OCI-LY1 (cell line): ENCODE measurements around the gene ANAPC2.

Experiments
- H2AFZ ChIP-seq: fragments of 200-600 bp; sonication (generic), shearing (Covaris generic); 2 replicates; pipeline ENCODE4 v1.6.0; 2014; ENCODE audit warnings: antibody characterized with exemption, mild to moderate bottlenecking, low read length
- H3F3A ChIP-seq: fragments of 200-600 bp; sonication (generic), shearing (Covaris generic); 2 replicates; pipeline ENCODE4 v1.6.0; 2014; ENCODE audit warnings: mild to moderate bottlenecking, antibody characterized with exemption, low read length, moderate library complexity; ENCODE audit not compliant: insufficient read depth
- H3K27ac ChIP-seq: fragments of 200-600 bp; sonication (generic); 2 replicates; pipeline ENCODE4 v1.5.1; 2014; ENCODE audit warnings: low read length, mixed run types, mild to moderate bottlenecking, low read depth; ENCODE audit not compliant: poor library complexity, severe bottlenecking
- H3K27me3 ChIP-seq: fragments of 200-600 bp; sonication (generic); 2 replicates; pipeline ENCODE4 v1.6.0; 2014; ENCODE audit warnings: antibody characterized with exemption, mild to moderate bottlenecking, low read length, moderate library complexity; ENCODE audit not compliant: insufficient read depth
- H3K36me3 ChIP-seq: fragments of 200-600 bp; sonication (generic); 2 replicates; pipeline ENCODE4 v1.6.1; 2014; ENCODE audit warnings: mild to moderate bottlenecking, antibody characterized with exemption, low read length, moderate library complexity, mixed read lengths; ENCODE audit not compliant: insufficient read depth
- H3K4me1 ChIP-seq: fragments of 200-600 bp; sonication (generic); 2 replicates; pipeline ENCODE4 v1.5.1; 2014; ENCODE audit warnings: mild to moderate bottlenecking, low read length, moderate library complexity; ENCODE audit not compliant: insufficient read depth, severe bottlenecking
- H3K4me2 ChIP-seq: fragments of 200-600 bp; sonication (generic), shearing (Covaris generic); 2 replicates; pipeline ENCODE4 v1.6.1; 2014; ENCODE audit warnings: low read length
- H3K4me3 ChIP-seq: fragments of 200-600 bp; sonication (generic); 2 replicates; pipeline ENCODE4 v1.5.1; 2014; ENCODE audit warnings: low read length, low read depth, mild to moderate bottlenecking, mixed read lengths; ENCODE audit not compliant: poor library complexity, severe bottlenecking
- H3K79me2 ChIP-seq: fragments of 200-600 bp; shearing (Covaris generic); 2 replicates; pipeline ENCODE4 v1.6.1; 2016; ENCODE audit warnings: mixed run types, low read length, mixed read lengths; ENCODE audit not compliant: insufficient read depth
- H3K9ac ChIP-seq: fragments of 200-600 bp; sonication (generic), shearing (Covaris generic); 2 replicates; pipeline ENCODE4 v1.6.1; 2014; ENCODE audit warnings: mild to moderate bottlenecking, low read length, mixed read lengths
- H3K9me2 ChIP-seq: fragments of 200-600 bp; sonication (generic), shearing (Covaris generic); 2 replicates; pipeline ENCODE4 v1.6.1; 2014; ENCODE audit warnings: low read depth, mild to moderate bottlenecking, low read length, mixed read lengths
- H3K9me3 ChIP-seq: fragments of 200-600 bp; shearing (Covaris generic); 2 replicates; pipeline ENCODE4 v1.6.1; 2014; ENCODE audit warnings: low read length, mixed read lengths
- H4K20me1 ChIP-seq: fragments of 200-600 bp; sonication (generic), shearing (Covaris generic); 2 replicates; pipeline ENCODE4 v1.6.0; 2016; ENCODE audit warnings: mild to moderate bottlenecking, low read length; ENCODE audit not compliant: insufficient read depth
- CTCF ChIP-seq: fragments of 200-600 bp; sonication (generic), shearing (Covaris generic); IDR thresholded peaks from 2 replicates; pipeline ENCODE4 v1.5.1; 2017; ENCODE audit warnings: mild to moderate bottlenecking, antibody characterized with exemption, low read length, moderate library complexity, mixed read lengths
- EZH2 ChIP-seq: fragments of 200-600 bp; sonication (generic), shearing (Covaris generic); IDR thresholded peaks from 2 replicates; pipeline ENCODE4 v1.8.0; 2017; ENCODE audit warnings: borderline replicate concordance, mixed run types, mild to moderate bottlenecking, antibody characterized with exemption, low read length, moderate library complexity, mixed read lengths

The ANAPC2 gene

GRCh38 chr9:137194909-137195308 is 6.5 kb upstream of the ANAPC2 start:
- peaks cover 8% of the 10 kb centered on the region for H3K4me1 ChIP-seq
- TF ChIP-seq EZH2 (no peak), CTCF (no peak)
- peaks cover 13% of the 10 kb centered on the region for H3K27me3 ChIP-seq
- no peaks in the 10 kb centered on the region for H3K9me2 ChIP-seq
- H3K4me2 ChIP-seq = no peak overlapping the region
- no peak overlapping the region for H3K9ac ChIP-seq
- H3K36me3 ChIP-seq = peaks cover 10% of the 10 kb centered on the region
- H3F3A ChIP-seq = no peaks in the 10 kb centered on the region
- no peaks in the 10 kb centered on the region for H4K20me1 ChIP-seq
- no peaks in the 10 kb centered on the region for H3K9me3 ChIP-seq
- no peak overlapping the region for H2AFZ ChIP-seq
- no peaks in the 10 kb centered on the region for H3K79me2 ChIP-seq
- no peak overlapping the region for H3K27ac ChIP-seq
- no peak overlapping the region for H3K4me3 ChIP-seq

- H4K20me1 ChIP-seq = no peaks in the 10 kb centered on the region
- no peaks in the 10 kb centered on the region for H3K9me3 ChIP-seq
- H3K9me2 ChIP-seq = no peaks in the 10 kb centered on the region
- no peak overlapping the region for H3K27ac ChIP-seq
- H3K4me2 ChIP-seq = no peak overlapping the region
- no peak overlapping the region for H3K9ac ChIP-seq
- H3F3A ChIP-seq = no peaks in the 10 kb centered on the region
- TF ChIP-seq EZH2 (no peak), CTCF (no peak)
- H3K4me1 ChIP-seq = peaks cover 8% of the 10 kb centered on the region
- H2AFZ ChIP-seq = no peak overlapping the region
- peaks cover 11% of the 10 kb centered on the region for H3K36me3 ChIP-seq
- H3K79me2 ChIP-seq = no peaks in the 10 kb centered on the region
- peaks cover 13% of the 10 kb centered on the region for H3K27me3 ChIP-seq
- H3K4me3 ChIP-seq = no peak overlapping the region
Measured at GRCh38 chr9:137194388-137194787, 6.0 kb upstream of the ANAPC2 start.

GRCh38 chr9:137193771-137194170 is 5.4 kb upstream of the ANAPC2 start:
- Histone ChIP-seq H3K27me3 (peaks cover 8% of the 10 kb centered on the region), H2AFZ (no peak overlapping the region), H3K9me3 (no peaks in the 10 kb centered on the region), H3K27ac (no peak overlapping the region), H3K36me3 (peaks cover 11% of the 10 kb centered on the region), H4K20me1 (no peaks in the 10 kb centered on the region), H3K9ac (no peak overlapping the region), H3K4me3 (no peak overlapping the region), H3K9me2 (no peaks in the 10 kb centered on the region), H3K4me2 (no peak overlapping the region), H3K79me2 (no peaks in the 10 kb centered on the region), H3F3A (no peaks in the 10 kb centered on the region), H3K4me1 (peaks cover 10% of the 10 kb centered on the region)
- TF ChIP-seq EZH2 = no peak
- no peak for TF ChIP-seq CTCF
